Duodenal mucosa (tissue), 2 donors: ENCODE data around the gene PRKCD.

ENCODE experiments used
- H3K27ac ChIP-seq: one replicate; pipeline ENCODE4 v1.7.0; 2013; ENCODE audit warnings: low read depth, low read length
- H3K27me3 ChIP-seq, 2 donors: one replicate each; pipeline ENCODE4 v1.7.0; 2013; ENCODE audit warnings: low read length in 2 of 2, control low read depth in 1 of 2; ENCODE audit not compliant: insufficient read depth in 2 of 2, control insufficient read depth in 1 of 2
- H3K36me3 ChIP-seq, 2 donors: one replicate each; pipeline ENCODE4 v1.7.0; 2013; ENCODE audit warnings: low read length in 2 of 2, control low read depth in 1 of 2; ENCODE audit not compliant: insufficient read depth in 2 of 2, control insufficient read depth in 1 of 2
- H3K4me1 ChIP-seq, 2 donors: one replicate each; pipeline ENCODE4 v1.7.0; 2013; ENCODE audit warnings: low read length in 2 of 2, control low read depth in 1 of 2; ENCODE audit not compliant: insufficient read depth in 2 of 2, control insufficient read depth in 1 of 2
- H3K4me3 ChIP-seq, 2 donors: one replicate each; pipeline ENCODE4 v1.7.0; 2013; ENCODE audit warnings: low read length in 2 of 2, low read depth in 1 of 2
- H3K9ac ChIP-seq, 2 donors: one replicate each; pipeline ENCODE4 v1.7.0; 2013; ENCODE audit warnings: low read length in 2 of 2, low read depth in 1 of 2
- H3K9me3 ChIP-seq, 2 donors: one replicate each; pipeline ENCODE4 v1.7.0; 2013; ENCODE audit warnings: low read length in 2 of 2, control low read depth in 1 of 2; ENCODE audit not compliant: control insufficient read depth in 1 of 2

Gene PRKCD

DNA sequence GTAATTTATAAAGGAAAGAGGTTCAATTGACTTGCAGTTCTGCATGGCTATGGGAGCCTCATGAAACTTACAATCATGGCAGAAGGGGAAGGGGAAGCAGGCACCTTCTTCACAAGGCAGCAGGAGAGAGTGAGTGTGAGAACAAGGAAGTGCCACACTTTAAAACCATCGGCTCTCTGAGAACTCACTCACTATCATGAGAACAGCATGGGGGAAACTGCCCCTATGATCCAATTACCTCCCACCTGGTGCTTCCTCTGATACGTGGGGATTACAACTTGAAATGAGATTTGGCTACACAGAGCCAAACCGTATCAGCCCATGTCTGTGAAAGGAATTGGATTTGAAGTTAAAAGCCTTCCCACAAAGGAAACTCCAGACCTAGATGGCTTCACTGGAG is 55.7 kb downstream of the PRKCD start:
- Histone ChIP-seq H3K4me3 (no peak overlapping the region), H3K9ac (no peak overlapping the region), H3K4me1 (no peaks in the 10 kb centered on the region), H3K27ac (no peak overlapping the region), H3K36me3 (no peaks in the 10 kb centered on the region), H3K27me3 (no peaks in the 10 kb centered on the region), H3K9me3 (no peaks in the 10 kb centered on the region)

DNA sequence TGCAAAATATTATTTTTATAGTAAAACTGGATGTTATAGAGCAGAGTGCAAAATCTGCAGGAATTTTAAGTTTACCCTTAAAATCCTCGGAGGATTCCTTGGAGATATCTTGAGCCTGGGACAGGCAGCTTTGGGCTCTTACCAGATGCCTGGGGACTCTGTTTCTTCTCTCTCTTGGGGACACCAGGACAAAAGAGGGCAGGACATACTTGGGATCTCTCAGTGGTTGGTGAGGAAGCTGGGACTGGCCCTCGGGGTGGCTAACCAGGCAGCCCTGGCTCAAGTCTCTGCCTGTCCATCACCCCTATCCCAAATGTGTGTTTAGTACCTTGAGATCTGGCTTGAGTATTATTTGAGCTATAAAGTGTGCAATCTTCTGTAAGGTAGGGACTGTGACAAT is 56.2 kb downstream of the PRKCD start:
- H3K36me3 ChIP-seq, result no peaks in the 10 kb centered on the region
- H3K27ac ChIP-seq, result no peak overlapping the region
- H3K9me3 ChIP-seq, result no peaks in the 10 kb centered on the region
- H3K4me3 ChIP-seq, result no peak overlapping the region
- H3K27me3 ChIP-seq, result no peaks in the 10 kb centered on the region
- no peak overlapping the region for H3K9ac ChIP-seq
- no peaks in the 10 kb centered on the region for H3K4me1 ChIP-seq

GRCh38 chr3:53218131-53218530 is 57.1 kb downstream of the PRKCD start:
- H3K27ac ChIP-seq, result no peak overlapping the region
- no peak overlapping the region for H3K9ac ChIP-seq
- H3K27me3 ChIP-seq, result no peaks in the 10 kb centered on the region
- H3K4me3 ChIP-seq, result no peak overlapping the region
- H3K4me1 ChIP-seq, result no peaks in the 10 kb centered on the region
- H3K9me3 ChIP-seq, result no peaks in the 10 kb centered on the region
- H3K36me3 ChIP-seq, result peaks cover 0 to 2% of the 10 kb centered on the region in 2 donors

DNA sequence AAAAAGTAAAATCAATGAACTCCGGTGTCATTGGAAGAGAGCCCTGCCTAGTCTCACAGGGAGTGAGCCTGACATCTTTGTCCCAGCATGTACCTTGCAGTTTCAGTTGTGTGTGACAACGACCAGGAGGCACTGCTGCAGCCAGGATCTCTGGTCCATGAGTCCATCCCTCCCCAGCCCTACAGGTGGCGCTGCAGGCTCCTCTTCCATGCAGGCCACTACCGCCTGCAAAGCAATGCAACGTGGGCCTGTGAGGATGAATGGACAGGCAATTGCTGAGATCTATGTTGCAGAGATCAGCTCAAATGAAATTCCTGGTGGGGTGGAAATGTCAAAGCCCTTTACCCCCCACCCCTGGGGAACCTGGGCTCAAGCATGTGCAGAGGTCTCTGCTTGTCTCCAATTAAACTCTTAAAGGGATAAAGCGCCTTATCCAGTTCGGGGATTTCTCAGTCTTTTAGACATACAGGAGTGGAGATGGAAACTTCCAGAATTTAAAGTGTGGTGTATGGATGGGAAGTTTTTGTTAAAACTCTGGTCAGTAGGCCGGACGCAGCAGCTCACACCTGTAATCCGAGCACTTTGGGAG is 59.0 kb downstream of the PRKCD start:
- no peak overlapping the region for H3K9ac ChIP-seq
- H3K4me1 ChIP-seq, result no peaks in the 10 kb centered on the region
- no peaks in the 10 kb centered on the region for H3K9me3 ChIP-seq
- H3K4me3 ChIP-seq, result no peak overlapping the region
- no peaks in the 10 kb centered on the region for H3K27me3 ChIP-seq
- no peak overlapping the region for H3K27ac ChIP-seq
- H3K36me3 ChIP-seq, result peaks cover 9 to 20% of the 10 kb centered on the region in 2 donors

DNA sequence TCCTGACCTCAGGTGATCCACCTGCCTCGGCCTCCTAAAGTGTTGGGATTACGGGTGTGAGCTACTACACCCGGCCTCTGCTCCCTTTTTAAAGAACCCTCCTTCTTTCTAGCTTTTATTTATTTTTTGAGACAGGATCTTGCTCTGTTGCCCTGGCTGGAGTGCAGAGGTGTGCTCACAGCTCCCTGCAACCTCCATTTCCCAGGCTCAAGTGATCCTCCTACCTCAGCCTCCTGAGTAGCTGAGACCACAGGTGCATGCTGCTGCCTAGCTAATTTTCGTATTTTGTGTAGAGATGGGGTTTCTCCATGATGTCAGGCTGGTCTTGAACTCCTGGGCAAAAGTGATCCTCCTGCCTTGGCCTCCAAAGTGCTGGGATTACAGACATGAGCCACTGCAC is 60.3 kb downstream of the PRKCD start:
- Histone ChIP-seq H3K4me1 (no peaks in the 10 kb centered on the region), H3K27me3 (no peaks in the 10 kb centered on the region)

DNA sequence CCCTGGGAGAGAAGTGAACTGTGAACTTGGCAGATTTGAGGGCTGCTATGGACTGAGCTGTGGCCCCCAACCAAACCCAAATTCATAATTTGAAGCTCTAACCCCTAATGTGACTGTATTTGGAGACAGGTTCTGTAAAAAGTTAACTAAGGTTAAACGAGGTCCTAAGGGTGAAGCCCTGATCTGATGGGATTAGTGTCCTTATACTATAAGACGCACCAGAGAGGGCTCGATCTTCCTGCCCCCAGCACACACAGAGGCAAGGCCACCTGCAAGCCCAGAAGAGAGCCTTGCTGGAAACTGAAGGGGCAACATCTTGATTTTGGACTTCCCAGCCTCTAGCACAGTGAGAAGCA is 60.8 kb downstream of the PRKCD start:
- Histone ChIP-seq H3K4me1 (no peaks in the 10 kb centered on the region), H3K9ac (no peak overlapping the region), H3K4me3 (no peak overlapping the region), H3K9me3 (no peaks in the 10 kb centered on the region), H3K36me3 (peaks cover 25 to 39% of the 10 kb centered on the region in 2 donors), H3K27me3 (no peaks in the 10 kb centered on the region), H3K27ac (no peak overlapping the region)

More for the DNA sequence above, 60.3 kb downstream of the PRKCD start:
- Histone ChIP-seq H3K36me3 (peaks cover 21 to 34% of the 10 kb centered on the region in 2 donors), H3K9ac (no peak overlapping the region), H3K4me3 (no peak overlapping the region), H3K27ac (no peak overlapping the region), H3K9me3 (no peaks in the 10 kb centered on the region)

DNA sequence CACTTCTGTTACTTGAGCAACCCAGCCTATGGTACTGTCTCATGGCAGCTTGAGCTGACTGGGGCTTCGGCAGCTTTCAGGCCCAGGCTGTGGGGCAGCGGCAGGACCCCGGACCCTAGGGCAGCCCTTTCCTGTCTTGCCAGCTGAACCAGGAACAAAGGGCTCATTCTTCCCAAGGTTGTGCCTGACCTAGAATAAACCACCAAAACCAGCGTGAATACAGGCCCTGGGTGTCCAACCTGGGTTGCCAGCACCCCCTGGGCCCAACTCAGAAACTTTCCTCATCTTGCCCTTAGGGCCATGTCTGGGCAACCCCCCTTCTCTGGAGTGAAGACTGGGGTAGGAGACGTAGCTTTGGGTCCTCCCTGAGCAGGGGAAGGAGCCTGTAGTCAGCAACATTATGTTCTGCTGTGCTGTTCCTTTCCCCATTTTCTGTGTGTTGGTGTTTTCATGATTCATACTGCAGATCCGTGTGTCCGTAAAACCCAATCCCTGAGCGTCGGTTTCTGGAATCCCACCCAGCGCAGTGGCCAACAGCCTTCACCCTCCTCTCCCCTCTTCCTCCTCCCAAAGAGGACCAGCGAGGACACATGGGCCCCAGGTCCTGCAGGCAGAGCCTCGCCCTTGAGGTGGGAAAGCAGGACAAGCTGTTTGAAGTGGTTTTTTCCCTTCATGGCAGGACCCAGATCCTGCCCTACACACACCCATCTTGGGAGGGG is 61.3 kb downstream of the PRKCD start:
- H3K9me3 ChIP-seq, result no peaks in the 10 kb centered on the region
- peaks cover 30 to 44% of the 10 kb centered on the region in 2 donors for H3K36me3 ChIP-seq
- H3K4me1 ChIP-seq, result no peaks in the 10 kb centered on the region
- H3K27ac ChIP-seq, result no peak overlapping the region
- H3K4me3 ChIP-seq, result no peak overlapping the region
- H3K27me3 ChIP-seq, result no peaks in the 10 kb centered on the region
- H3K9ac ChIP-seq, result no peak overlapping the region

- Histone ChIP-seq H3K4me3 (no peak overlapping the region), H3K36me3 (peaks cover 37 to 51% of the 10 kb centered on the region in 2 donors), H3K9ac (no peak overlapping the region)
These were observed 62.0 kb downstream of the PRKCD start for GRCh38 chr3:53223025-53223424.

GRCh38 chr3:53223541-53223966 is 62.5 kb downstream of the PRKCD start:
- H3K36me3 ChIP-seq, result peaks cover 40 to 56% of the 10 kb centered on the region in 2 donors
- H3K4me1 ChIP-seq, result no peaks in the 10 kb centered on the region
- H3K9me3 ChIP-seq, result no peaks in the 10 kb centered on the region
- no peaks in the 10 kb centered on the region for H3K27me3 ChIP-seq
- no peak overlapping the region for H3K27ac ChIP-seq
- no peak overlapping the region for H3K4me3 ChIP-seq
- no peak overlapping the region for H3K9ac ChIP-seq

More at GRCh38 chr3:53223025-53223424, 62.0 kb downstream of the PRKCD start:
- Histone ChIP-seq H3K27ac (no peak overlapping the region), H3K4me1 (no peaks in the 10 kb centered on the region), H3K27me3 (no peaks in the 10 kb centered on the region), H3K9me3 (no peaks in the 10 kb centered on the region)

DNA sequence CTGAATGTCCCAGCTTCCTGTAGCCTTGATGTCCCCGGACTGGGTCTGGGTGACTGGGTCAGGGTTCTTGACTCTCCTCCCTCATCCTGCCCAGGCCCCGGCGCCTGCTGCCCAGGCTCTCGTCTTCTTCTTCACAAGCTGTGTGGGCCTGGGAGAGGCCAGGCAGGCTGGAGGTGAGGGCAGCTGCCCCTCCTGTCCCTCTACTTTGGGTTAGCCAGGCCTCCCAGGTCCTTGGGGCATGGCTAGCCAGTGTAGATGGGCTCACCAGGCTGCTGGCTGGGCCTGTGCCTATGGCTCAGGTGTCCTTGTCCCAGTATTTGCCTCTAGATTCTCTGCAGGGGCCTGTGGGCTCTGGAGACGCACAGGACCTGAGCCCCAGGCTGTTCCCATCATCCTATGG is 63.0 kb downstream of the PRKCD start:
- Histone ChIP-seq H3K27ac (no peak overlapping the region), H3K9ac (no peak overlapping the region), H3K9me3 (no peaks in the 10 kb centered on the region), H3K36me3 (peaks cover 44 to 61% of the 10 kb centered on the region in 2 donors), H3K27me3 (no peaks in the 10 kb centered on the region), H3K4me3 (no peak overlapping the region), H3K4me1 (no peaks in the 10 kb centered on the region)
